Measurements from ENCODE around the gene SKAP2. TPM values are rescaled to one million over a fixed set of nuclear protein-coding genes. Genes with fewer than 3 reads are reported as not detected.

The SKAP2 gene
- total RNA-seq, 2 donors from 2014 or later, result 3.3 to 3.4 TPM

DNA sequence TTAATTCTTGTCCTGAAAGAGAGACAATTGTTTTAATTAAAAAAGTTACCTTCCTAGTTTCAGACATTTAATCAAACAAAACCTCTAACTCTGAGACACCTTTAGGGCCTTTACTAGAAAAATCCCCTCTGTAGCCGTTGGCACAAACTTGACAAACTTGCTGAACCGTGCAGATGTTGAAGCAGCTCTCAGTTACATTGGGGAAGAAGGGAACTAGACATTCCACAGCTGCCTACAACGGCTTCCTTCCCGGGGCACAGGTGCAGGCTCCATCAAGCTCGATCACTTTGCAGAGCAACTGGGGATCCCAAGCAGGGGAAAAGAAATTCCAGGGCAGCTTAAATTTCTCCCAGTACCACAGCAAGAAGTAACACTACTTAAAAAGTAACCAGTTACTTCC, 141.3 kb downstream of the SKAP2 start:
- Mint-ChIP-seq H3K27me3 (ENCODE audit: insufficient read depth) (no peaks in the 10 kb centered on the region), H3K4me3 (no peak overlapping the region), H3K9me3 (no peaks in the 10 kb centered on the region), H3K36me3 (ENCODE audit: low read depth) (no peaks in the 10 kb centered on the region), H3K4me1 (peaks cover 4% of the 10 kb centered on the region), H3K27ac (no peak overlapping the region)
- no peak overlapping the region for H3K9ac ChIP-seq (ENCODE audit: extremely low read depth, low read length, poor library complexity, severe bottlenecking)
- 55 to 79% methylated on average over 5 of the region's 5 CpGs for WGBS, 2 experiments (ENCODE audit: insufficient coverage in 1 of 2, insufficient read length in 1 of 2)
- no peak overlapping the region for H3K27ac ChIP-seq (ENCODE audit: low read depth, low read length)
- TF ChIP-seq, protein P1, sequence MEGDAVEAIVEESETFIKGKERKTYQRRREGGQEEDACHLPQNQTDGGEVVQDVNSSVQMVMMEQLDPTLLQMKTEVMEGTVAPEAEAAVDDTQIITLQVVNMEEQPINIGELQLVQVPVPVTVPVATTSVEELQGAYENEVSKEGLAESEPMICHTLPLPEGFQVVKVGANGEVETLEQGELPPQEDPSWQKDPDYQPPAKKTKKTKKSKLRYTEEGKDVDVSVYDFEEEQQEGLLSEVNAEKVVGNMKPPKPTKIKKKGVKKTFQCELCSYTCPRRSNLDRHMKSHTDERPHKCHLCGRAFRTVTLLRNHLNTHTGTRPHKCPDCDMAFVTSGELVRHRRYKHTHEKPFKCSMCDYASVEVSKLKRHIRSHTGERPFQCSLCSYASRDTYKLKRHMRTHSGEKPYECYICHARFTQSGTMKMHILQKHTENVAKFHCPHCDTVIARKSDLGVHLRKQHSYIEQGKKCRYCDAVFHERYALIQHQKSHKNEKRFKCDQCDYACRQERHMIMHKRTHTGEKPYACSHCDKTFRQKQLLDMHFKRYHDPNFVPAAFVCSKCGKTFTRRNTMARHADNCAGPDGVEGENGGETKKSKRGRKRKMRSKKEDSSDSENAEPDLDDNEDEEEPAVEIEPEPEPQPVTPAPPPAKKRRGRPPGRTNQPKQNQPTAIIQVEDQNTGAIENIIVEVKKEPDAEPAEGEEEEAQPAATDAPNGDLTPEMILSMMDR (conservative IDR thresholded peaks at IDR 0.05), result no peak
- H3K4me3 ChIP-seq (ENCODE audit: low read length), result no peak overlapping the region
- DNase-seq, result peak; percentile 48
- no peaks in the 10 kb centered on the region for H3K27me3 ChIP-seq (ENCODE audit: control insufficient read depth, insufficient read depth, low read length, poor library complexity, severe bottlenecking)
- H3K9me3 ChIP-seq (ENCODE audit: control insufficient read depth, low read length), result no peaks in the 10 kb centered on the region
- no peaks in the 10 kb centered on the region for H3K36me3 ChIP-seq (ENCODE audit: control insufficient read depth, insufficient read depth, low read length)
- H3K4me1 ChIP-seq (ENCODE audit: control insufficient read depth, insufficient read depth, low read length), result no peaks in the 10 kb centered on the region

DNA sequence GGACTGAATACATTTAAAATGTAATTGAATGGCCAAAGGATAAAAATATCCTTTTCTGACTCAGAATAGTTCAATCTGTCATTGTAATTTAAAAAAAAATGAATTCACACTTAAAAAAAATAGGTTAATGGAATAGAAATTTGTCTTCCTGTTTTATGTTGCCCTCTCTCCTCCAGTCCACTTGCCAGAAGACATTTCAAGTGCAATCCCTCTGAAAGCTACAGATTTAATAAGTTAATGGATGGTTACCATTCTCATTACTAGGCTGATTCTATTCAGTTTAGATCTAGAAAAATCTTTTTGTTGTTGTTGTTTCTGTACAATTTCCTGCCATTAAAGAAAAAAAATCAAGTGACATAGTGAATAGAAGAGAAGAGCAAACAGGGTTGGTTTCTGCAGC, 142.9 kb downstream of the SKAP2 start:
- H3K27ac Mint-ChIP-seq, result no peak overlapping the region
- TF ChIP-seq, protein P1 (conservative IDR thresholded peaks at IDR 0.05), result no peak

DNA sequence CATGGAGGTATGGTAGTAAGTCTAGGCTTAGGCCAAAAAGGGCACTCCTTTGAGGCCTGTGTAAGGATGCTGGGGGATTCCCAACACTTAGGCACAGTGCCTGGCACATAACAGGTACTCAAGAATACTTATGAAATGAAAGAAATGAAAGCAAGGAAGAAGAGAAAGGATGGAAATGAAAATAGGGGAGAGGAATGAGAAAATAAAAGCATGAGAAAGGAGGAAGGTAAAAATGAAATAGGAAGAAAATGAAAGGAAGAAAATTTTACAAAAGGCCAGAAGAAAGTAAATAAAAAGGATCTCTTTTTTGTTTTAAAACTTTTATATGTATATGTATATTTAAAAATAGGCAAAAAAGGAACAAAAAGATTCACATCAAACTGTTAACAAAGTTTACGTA, 146.3 kb downstream of the SKAP2 start:
- H3K9ac ChIP-seq (ENCODE audit: extremely low read depth, low read length, poor library complexity, severe bottlenecking), result no peak overlapping the region
- H3K36me3 ChIP-seq (ENCODE audit: control insufficient read depth, insufficient read depth, low read length), result no peaks in the 10 kb centered on the region
- H3K36me3 Mint-ChIP-seq (ENCODE audit: low read depth), result no peaks in the 10 kb centered on the region
- H3K27ac ChIP-seq (ENCODE audit: low read depth, low read length), result no peak overlapping the region
- H3K27ac Mint-ChIP-seq, result no peak overlapping the region
- no peaks in the 10 kb centered on the region for H3K9me3 ChIP-seq (ENCODE audit: control insufficient read depth, low read length)
- H3K27me3 ChIP-seq (ENCODE audit: control insufficient read depth, insufficient read depth, low read length, poor library complexity, severe bottlenecking), result no peaks in the 10 kb centered on the region
- H3K27me3 Mint-ChIP-seq (ENCODE audit: insufficient read depth), result no peaks in the 10 kb centered on the region
- no peak overlapping the region for H3K4me3 Mint-ChIP-seq
- DNase-seq, result no peak
- H3K4me1 Mint-ChIP-seq, result peaks cover 6% of the 10 kb centered on the region
- TF ChIP-seq, protein P1 (conservative IDR thresholded peaks at IDR 0.05), result no peak
- no CpG with 5 or more reads among the region's 1 CpG for WGBS, 2 experiments (ENCODE audit: insufficient coverage in 1 of 2, insufficient read length in 1 of 2)
- H3K9me3 Mint-ChIP-seq, result no peaks in the 10 kb centered on the region
- H3K4me3 ChIP-seq (ENCODE audit: low read length), result no peak overlapping the region
- no peaks in the 10 kb centered on the region for H3K4me1 ChIP-seq (ENCODE audit: control insufficient read depth, insufficient read depth, low read length)

More for the DNA sequence above, 142.9 kb downstream of the SKAP2 start:
- DNase-seq, result no peak
- H3K27me3 Mint-ChIP-seq (ENCODE audit: insufficient read depth), result no peaks in the 10 kb centered on the region
- H3K36me3 ChIP-seq (ENCODE audit: control insufficient read depth, insufficient read depth, low read length), result no peaks in the 10 kb centered on the region
- no peaks in the 10 kb centered on the region for H3K4me1 Mint-ChIP-seq
- no peak overlapping the region for H3K4me3 Mint-ChIP-seq
- no peak overlapping the region for H3K4me3 ChIP-seq (ENCODE audit: low read length)
- no peaks in the 10 kb centered on the region for H3K9me3 ChIP-seq (ENCODE audit: control insufficient read depth, low read length)
- no peaks in the 10 kb centered on the region for H3K27me3 ChIP-seq (ENCODE audit: control insufficient read depth, insufficient read depth, low read length, poor library complexity, severe bottlenecking)
- H3K36me3 Mint-ChIP-seq (ENCODE audit: low read depth), result no peaks in the 10 kb centered on the region
- no peaks in the 10 kb centered on the region for H3K4me1 ChIP-seq (ENCODE audit: control insufficient read depth, insufficient read depth, low read length)
- H3K9ac ChIP-seq (ENCODE audit: extremely low read depth, low read length, poor library complexity, severe bottlenecking), result no peak overlapping the region
- no peaks in the 10 kb centered on the region for H3K9me3 Mint-ChIP-seq
- H3K27ac ChIP-seq (ENCODE audit: low read depth, low read length), result no peak overlapping the region

Data from endodermal cell (in vitro differentiated cells).